Rectal smooth muscle tissue (tissue), 1 donor: ENCODE measurements around the gene C6orf163.
"Not testable (repeated sequence)": the region's sequence is repeated elsewhere in the genome, so short reads cannot be mapped to it uniquely, and the experiment has no call there.

ENCODE experiments used
- H3K27ac ChIP-seq: one replicate; pipeline ENCODE4 v1.7.0; 2013; ENCODE audit warnings: low read depth, low read length, inconsistent platforms
- H3K27me3 ChIP-seq: one replicate; pipeline ENCODE4 v1.7.0; 2013; ENCODE audit warnings: low read length; ENCODE audit not compliant: control insufficient read depth, insufficient read depth
- H3K36me3 ChIP-seq: one replicate; pipeline ENCODE4 v1.7.0; 2013; ENCODE audit warnings: low read length; ENCODE audit not compliant: control insufficient read depth, insufficient read depth
- H3K4me1 ChIP-seq: one replicate; pipeline ENCODE4 v1.7.0; 2013; ENCODE audit warnings: low read length; ENCODE audit not compliant: control insufficient read depth, insufficient read depth
- H3K4me3 ChIP-seq: one replicate; pipeline ENCODE4 v1.7.0; 2013; ENCODE audit warnings: low read length
- H3K9ac ChIP-seq: one replicate; pipeline ENCODE4 v1.7.0; 2013; ENCODE audit warnings: low read length

C6orf163 gene

DNA sequence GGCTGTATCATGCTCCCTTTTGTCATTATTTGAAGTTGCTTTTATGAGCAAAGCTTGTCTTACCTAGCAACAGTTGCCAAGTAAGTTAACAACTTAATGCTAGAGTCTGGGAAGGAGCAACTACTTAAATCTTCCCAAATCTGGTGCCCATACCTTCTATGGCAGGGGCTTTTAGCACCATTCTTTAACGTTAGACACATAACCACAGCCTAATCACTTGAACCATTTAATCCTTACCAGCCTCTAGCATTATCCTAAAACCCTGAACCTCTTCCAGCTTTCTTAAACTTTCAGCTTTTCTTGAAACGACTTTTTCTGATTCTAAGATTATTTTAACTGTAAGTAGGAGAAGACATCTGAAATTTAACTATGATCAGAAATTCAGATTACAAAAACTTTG lies at the start of gene C6orf163:
Gene C6orf163 (plus strand): TSS at position 83 of the 400 bp plus-strand sequence. CDS start 287 bp downstream, at position 370.
- H3K27ac ChIP-seq: no peak within 1 kb of the TSS
- H3K4me1 ChIP-seq: no peaks in the 10 kb centered on the region
- H3K4me3 ChIP-seq: no peak within 1 kb of the TSS
- H3K27me3 ChIP-seq: no peaks in the 10 kb centered on the region
- H3K9ac ChIP-seq: no peak within 1 kb of the TSS
- no peaks in the 10 kb centered on the region for H3K36me3 ChIP-seq

DNA sequence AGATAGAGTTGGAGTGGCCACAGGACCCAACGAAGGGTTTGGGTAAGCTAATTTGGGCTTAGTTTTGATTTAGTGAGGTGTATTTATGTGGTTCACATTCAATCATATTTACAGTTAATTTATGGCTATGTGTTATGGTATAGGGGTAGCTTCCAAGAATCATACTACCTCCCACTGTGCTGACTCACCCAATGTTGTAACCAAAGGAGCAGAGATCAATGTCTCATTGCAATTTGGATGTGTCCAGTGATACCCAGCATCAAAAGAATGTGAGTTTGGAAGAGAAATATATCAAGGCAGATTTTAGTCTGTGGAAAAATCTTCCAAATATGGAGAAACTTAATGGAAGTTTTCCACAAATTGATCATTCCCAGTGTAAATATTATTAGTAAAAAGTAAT lies 47.5 kb upstream of the C6orf163 start:
- no peak overlapping the region for H3K27ac ChIP-seq
- no peak overlapping the region for H3K9ac ChIP-seq
- H3K4me1 ChIP-seq: no peaks in the 10 kb centered on the region
- H3K36me3 ChIP-seq: no peaks in the 10 kb centered on the region
- no peak overlapping the region for H3K4me3 ChIP-seq
- H3K27me3 ChIP-seq: no peaks in the 10 kb centered on the region

DNA sequence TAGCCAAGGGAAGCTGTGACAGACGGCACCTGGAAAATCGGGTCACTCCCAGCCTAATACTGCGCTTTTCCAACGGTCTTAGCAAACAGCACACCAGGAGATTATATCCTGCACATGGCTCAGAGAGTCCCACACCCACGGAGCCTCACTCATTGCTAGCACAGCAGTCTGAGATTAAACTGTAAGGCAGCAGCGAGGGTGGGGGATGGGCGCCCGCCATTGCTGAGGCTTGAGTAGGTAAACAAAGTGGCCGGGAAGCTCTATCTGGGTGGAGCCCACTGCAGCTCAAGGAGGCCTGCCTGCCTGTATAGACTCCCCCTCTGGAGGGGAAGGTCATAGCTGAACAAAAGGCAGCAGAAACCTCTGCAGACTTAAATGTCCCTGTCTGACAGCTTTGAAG lies 43.3 kb upstream of the C6orf163 start:
- not testable (repeated sequence) for H3K4me3 ChIP-seq, H3K4me1 ChIP-seq, H3K27me3 ChIP-seq, H3K27ac ChIP-seq, H3K36me3 ChIP-seq, H3K9ac ChIP-seq

DNA sequence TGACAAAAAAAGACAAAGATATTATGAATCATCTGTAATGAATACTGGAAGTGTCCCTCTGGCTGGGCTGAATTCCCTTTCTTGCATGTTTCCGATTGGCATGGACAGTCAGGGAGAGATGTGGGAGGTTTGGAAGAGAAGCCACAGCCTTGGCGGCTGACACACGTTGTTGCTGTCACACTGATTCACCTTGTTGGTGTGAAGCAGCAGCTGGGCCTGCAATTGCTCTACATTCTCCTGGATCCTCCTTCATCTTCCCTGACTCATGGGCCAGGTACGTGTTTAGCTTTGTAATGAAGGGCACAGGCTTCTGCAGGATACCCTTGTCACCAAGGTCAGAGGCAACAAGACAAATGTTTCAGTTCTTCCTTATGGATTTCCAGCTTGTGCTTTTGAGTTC lies 35.6 kb upstream of the C6orf163 start:
- Histone ChIP-seq H3K27ac (no peak overlapping the region), H3K4me1 (no peaks in the 10 kb centered on the region), H3K27me3 (no peaks in the 10 kb centered on the region), H3K9ac (no peak overlapping the region), H3K4me3 (no peak overlapping the region), H3K36me3 (no peaks in the 10 kb centered on the region)

DNA sequence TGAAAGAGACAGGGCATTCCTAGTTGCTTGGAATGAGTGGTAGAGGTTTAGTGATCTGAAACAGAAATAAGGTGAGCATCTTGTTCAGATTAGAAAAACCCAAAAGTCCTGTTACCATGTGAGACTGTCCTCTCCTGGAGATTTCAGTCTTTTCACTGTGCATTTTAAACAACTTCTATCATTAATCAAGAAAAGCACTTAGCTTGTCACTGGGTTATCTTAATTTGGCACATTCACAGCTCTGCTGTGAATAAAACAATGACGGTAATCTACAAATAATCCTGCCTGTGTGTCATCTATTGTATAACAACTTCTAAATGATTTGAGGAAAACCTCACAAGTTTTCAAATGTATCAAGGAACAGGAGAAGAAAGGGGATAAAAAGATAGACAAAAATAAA lies 31.8 kb upstream of the C6orf163 start:
- no peak overlapping the region for H3K27ac ChIP-seq

DNA sequence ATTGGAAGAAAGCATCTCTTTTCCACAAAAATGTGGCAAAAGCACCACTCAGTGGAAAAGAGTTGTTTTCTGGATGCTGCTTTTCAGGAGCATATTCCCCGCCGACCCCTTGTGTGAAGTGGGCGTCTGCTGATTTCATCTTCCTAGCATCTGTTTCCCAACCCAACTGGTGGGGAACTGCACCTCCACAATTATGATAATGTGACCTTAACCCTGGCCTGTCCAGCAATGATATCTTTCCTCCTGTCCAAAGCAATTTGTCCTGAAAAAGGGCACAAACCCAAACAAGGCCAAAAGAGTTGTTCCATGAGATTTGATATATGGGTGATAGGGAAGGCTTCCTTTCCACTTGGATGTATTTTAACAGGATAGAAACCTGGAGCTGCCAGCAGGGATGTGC lies 29.5 kb upstream of the C6orf163 start:
- no peaks in the 10 kb centered on the region for H3K27me3 ChIP-seq
- H3K4me1 ChIP-seq: no peaks in the 10 kb centered on the region
- no peak overlapping the region for H3K4me3 ChIP-seq
- H3K36me3 ChIP-seq: no peaks in the 10 kb centered on the region
- no peak overlapping the region for H3K27ac ChIP-seq
- H3K9ac ChIP-seq: no peak overlapping the region

More for the DNA sequence above, 31.8 kb upstream of the C6orf163 start:
- no peaks in the 10 kb centered on the region for H3K27me3 ChIP-seq
- no peaks in the 10 kb centered on the region for H3K4me1 ChIP-seq
- no peak overlapping the region for H3K4me3 ChIP-seq
- H3K9ac ChIP-seq: no peak overlapping the region
- no peaks in the 10 kb centered on the region for H3K36me3 ChIP-seq

DNA sequence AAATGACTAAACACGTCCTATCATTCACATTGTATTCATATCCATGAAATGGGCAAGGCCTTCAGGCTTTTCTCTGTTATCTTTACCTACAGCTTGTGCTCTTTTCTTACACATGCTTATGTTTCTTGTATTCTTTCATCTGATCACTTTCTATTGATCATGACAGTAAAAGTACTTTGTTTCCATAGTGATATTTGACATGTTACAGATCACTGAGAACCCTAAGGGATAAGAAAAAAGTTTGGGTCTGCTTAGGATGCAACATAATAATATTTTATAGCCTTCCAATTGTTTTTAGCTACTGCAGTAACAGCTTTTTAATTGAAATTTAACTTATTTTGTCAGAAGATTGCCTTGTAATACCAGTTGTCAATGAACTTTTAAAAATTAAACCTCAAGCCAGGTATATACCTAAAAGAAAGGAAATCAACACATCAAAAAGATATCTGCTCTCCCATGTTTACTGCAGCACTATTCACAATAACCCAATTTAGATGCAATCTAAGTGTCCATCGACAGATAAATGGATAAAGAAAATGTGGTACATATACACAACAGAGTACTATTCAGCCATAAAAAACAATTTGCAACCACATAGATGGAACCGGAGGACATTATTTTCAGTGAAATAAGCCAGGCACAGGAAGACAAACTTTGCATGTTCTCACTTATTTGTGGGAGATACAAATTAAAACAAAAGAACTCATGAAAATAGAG lies 25.2 kb upstream of the C6orf163 start:
- Histone ChIP-seq H3K36me3 (no peaks in the 10 kb centered on the region), H3K27ac (no peak overlapping the region), H3K27me3 (no peaks in the 10 kb centered on the region), H3K4me3 (no peak overlapping the region), H3K9ac (no peak overlapping the region), H3K4me1 (no peaks in the 10 kb centered on the region)

DNA sequence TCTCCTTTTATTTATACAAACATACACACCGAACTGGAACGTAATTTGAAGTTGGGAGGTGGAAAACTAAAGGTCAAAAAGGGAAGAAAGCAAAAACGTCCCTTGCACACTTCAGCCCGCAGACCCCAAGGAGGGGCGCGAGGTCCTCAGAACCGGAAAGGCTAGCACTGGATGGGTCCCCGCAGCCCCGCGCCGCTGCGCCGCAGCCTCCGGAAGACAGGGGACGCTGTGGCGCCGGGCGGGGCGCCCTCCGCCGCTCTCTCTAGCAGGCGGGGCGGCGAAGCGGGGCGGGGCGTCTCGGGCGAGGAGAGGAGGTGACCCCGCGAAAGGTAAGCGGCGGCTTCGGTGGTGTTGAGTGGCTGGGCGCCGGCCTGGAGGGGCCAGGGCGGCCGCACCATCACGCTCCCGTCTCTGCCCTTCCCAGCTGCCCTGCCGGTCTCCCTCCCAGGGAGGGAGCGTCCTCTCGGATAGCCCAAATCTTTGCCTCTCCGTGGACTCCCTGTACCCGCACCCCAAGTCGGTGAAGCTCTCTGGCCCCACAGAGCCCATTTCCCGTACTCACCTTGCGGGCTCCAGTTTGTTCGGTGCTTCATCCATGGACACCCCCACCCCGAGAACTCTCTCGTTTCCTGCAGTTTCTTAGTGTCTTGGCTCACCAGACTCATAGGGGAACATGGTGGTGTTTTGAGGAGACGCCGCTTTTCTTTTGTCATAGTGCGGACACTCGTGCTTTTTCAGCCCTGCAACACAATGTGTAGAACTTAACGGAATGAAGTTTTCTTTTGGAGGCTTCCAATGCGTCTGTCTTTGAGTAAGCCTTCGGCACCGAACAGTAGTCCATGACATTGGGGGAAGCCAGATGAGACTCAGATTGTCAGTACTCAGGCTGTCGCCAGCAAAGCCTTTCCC lies 22.1 kb upstream of the C6orf163 start, which contains the start of gene SMIM8:
Gene SMIM8 (plus strand): TSS at position 285 of the 909 bp plus-strand sequence. CDS start 14,444 bp downstream, outside the sequence.
- H3K27ac ChIP-seq: peak within 1 kb of the TSS; percentile 56

DNA sequence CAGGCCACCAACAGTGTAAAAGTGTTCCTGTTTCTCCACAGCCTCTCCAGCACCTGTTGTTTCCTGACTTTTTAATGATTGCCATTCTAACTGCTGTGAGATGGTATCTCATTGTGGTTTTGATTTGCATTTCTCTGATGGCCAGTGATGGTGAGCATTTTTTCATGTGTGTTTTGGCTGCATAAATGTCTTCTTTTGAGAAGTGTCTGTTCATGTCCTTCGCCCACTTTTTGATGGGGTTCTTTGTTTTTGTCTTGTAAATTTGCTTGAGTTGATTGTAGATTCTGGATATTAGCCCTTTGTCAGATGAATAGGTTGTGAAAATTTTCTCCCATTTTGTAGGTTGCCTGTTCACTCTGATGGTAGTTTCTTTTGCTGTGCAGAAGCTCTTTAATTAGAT lies 20.7 kb upstream of the C6orf163 start:
- H3K27ac ChIP-seq, H3K4me3 ChIP-seq, H3K36me3 ChIP-seq, H3K4me1 ChIP-seq, H3K27me3 ChIP-seq, H3K9ac ChIP-seq: not testable (repeated sequence)

More for the DNA sequence above, 22.1 kb upstream of the C6orf163 start, which contains the start of gene SMIM8:
- Histone ChIP-seq H3K9ac (peak within 1 kb of the TSS; percentile 95), H3K4me3 (peak within 1 kb of the TSS; percentile 98), H3K36me3 (no peaks in the 10 kb centered on the region), H3K4me1 (no peaks in the 10 kb centered on the region), H3K27me3 (no peaks in the 10 kb centered on the region)

DNA sequence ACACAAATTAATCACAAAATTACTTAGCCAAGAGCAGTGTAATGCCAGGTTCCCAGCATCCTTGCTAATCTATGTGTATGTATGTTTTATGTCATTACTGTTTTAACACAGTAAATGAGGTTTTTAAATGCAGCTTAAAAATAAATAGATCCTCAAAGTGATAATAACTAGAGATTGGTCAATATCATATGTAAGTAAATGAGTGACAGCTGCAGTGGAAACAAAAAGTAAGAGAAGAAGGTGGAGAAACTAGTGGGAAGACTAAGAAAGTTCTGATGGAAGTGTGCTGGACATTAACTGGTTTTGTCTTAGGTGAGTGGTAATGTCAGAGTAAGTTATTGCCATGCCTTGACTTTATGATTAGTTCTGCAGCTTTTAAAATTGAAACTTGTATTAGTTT lies 13.7 kb upstream of the C6orf163 start:
- Histone ChIP-seq H3K36me3 (no peaks in the 10 kb centered on the region), H3K4me1 (no peaks in the 10 kb centered on the region), H3K27me3 (no peaks in the 10 kb centered on the region), H3K9ac (no peak overlapping the region), H3K4me3 (no peak overlapping the region), H3K27ac (no peak overlapping the region)

DNA sequence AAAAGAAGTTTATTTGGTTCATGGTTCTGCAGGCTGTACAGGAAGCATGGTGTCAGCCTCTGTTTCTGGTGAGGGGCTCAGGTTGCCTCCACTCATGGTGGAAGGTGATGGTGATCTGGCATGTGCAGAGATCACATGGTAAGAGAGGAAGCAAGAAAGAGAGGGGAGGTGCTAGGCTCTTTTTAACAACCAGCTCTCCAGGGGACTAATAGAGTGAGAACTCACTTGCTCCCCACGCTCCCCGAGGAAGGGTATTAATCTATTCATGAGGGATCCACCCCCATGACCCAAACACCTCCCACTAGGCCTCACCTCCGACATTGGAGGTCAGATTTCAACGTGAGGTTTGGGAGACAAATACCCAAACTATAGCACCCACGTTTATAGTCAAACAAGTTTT lies 11.6 kb upstream of the C6orf163 start:
- H3K27me3 ChIP-seq: no peaks in the 10 kb centered on the region
- H3K4me1 ChIP-seq: no peaks in the 10 kb centered on the region
- no peaks in the 10 kb centered on the region for H3K36me3 ChIP-seq
- H3K9ac ChIP-seq: no peak overlapping the region
- H3K4me3 ChIP-seq: no peak overlapping the region
- H3K27ac ChIP-seq: no peak overlapping the region

DNA sequence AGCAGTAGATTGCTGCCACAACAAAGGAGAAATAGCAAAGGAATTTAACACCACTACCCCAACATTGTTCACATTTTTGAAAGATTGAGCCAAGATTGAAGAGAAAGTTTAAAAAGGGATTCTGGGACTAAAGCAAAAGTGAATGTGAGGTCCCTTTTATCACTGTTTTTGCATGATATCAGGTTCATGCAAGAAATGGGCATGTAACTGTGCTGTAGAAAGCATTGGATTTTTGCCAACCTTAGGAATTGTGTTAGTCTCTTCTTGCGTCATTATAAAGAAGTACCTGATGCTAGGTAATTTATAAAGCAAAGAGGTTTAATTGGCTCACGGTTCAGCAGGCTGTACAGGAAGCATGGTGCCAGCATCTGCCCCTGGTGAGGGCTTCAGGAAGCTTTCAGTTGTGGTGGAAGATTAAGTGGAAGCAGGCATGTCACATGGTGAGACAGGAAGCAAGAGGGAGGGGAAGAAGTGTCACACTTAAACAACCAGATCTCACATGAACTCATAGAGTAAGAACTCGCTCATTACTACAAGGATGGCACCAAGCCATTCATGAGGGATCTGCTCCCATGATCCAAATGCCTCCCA lies 10.9 kb upstream of the C6orf163 start:
- H3K27ac ChIP-seq: no peak overlapping the region
- no peaks in the 10 kb centered on the region for H3K36me3 ChIP-seq
- no peak overlapping the region for H3K9ac ChIP-seq
- no peak overlapping the region for H3K4me3 ChIP-seq
- no peaks in the 10 kb centered on the region for H3K27me3 ChIP-seq
- no peaks in the 10 kb centered on the region for H3K4me1 ChIP-seq
